GM21515 (cell line): Measurements from ENCODE around the gene ORMDL3.
"Not testable (repeated sequence)": the region's sequence is repeated elsewhere in the genome, so short reads cannot be mapped to it uniquely, and the experiment has no call there.

ENCODE experiments used
- ATAC-seq: cut with Tn5 transposase; IDR thresholded peaks from one replicate; pipeline ENCODE4 v1.9.1; 2021; ENCODE audit not compliant: unreplicated experiment

The ORMDL3 gene

GRCh38 chr17:39887078-39887477 lies 40.3 kb downstream of the ORMDL3 start:
- ATAC-seq, result no peak

DNA sequence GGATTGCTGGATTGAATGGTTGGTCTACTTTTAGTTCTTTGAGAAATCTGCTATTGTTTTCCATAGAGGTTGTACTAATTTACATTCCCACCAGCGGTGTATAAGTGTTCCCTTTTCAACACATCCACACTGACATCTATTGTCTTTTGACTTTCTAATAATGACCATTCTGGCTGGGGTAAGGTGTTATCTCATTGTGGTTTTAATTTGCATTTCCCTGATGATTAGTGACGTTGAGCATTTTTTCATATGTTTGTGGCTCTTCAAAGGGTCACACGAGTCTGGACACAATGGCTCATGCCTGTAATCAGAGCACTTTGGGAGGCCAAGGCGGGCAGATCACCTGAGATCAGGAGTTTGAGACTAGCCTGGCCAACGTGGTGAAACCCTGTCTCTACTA lies 41.3 kb downstream of the ORMDL3 start:
- ATAC-seq, result not testable (repeated sequence)

- no peak for ATAC-seq
Observed at GRCh38 chr17:39872751-39873150, 54.6 kb downstream of the ORMDL3 start.

DNA sequence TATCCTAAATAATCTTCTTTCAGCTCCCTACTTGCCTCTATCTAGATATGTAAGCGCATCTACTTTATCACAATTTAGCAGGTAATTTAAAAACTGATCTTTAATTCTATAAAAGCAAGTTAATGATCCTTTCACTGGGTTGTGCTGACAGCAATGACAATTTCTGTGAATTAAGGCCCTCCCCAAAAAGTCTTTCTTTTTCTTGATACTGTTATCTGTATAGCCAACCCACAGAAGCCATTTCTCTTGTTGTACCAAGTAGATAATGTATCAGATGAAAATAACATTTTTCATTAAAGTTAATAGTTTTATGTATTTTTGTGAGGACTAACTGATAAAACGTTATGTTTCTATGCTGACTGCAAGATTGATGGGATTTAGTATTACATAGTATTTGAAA lies 55.6 kb downstream of the ORMDL3 start:
- no peak for ATAC-seq
